Muscle of arm (tissue), 12 donors: Measurements from ENCODE around the gene SLC25A53. TPM values are rescaled to one million over a fixed set of nuclear protein-coding genes. Genes with fewer than 3 reads are reported as not detected.
"Not testable (repeated sequence)": the region's sequence is repeated elsewhere in the genome, so short reads cannot be mapped to it uniquely, and the experiment has no call there.

Source experiments
- DNase-seq: peaks from one replicate; pipeline ENCODE4 v3.0.0-alpha.2; 2013
- polyA plus RNA-seq, 12 donors: library from polyadenylated mRNA; unstranded; fragments of 120-200 nt; gene quantifications; one replicate each; pipeline ENCODE4 v1.2.1, GENCODE V29; 2013; ENCODE audit not compliant: insufficient read length in 12 of 12

Gene SLC25A53
- polyA plus RNA-seq, 12 donors = 4.9 to 10.9 (median 6.9) TPM; not detected in 2

- no peak for DNase-seq
Observed at GRCh38 chrX:104084063-104084462, 72.7 kb downstream of the SLC25A53 start.

DNA sequence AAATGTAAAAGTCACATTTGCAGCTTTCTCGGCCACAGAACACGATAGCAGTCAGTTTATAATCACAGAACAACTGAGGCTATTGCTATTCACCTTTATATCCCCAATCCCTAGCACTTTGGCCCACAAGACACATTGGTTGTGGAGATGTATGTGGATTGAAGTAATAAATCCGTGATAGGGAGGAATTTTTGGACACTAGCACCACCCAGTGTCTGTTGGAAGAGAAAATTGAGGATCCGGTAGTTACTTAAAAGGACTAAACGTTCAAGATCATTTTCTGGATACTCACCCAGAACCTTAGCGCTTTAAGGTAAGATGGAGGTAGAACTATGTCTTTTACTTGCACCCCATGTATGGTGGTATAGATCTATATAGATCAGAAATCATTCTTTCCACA lies 79.0 kb downstream of the SLC25A53 start:
- DNase-seq = not testable (repeated sequence)

DNA sequence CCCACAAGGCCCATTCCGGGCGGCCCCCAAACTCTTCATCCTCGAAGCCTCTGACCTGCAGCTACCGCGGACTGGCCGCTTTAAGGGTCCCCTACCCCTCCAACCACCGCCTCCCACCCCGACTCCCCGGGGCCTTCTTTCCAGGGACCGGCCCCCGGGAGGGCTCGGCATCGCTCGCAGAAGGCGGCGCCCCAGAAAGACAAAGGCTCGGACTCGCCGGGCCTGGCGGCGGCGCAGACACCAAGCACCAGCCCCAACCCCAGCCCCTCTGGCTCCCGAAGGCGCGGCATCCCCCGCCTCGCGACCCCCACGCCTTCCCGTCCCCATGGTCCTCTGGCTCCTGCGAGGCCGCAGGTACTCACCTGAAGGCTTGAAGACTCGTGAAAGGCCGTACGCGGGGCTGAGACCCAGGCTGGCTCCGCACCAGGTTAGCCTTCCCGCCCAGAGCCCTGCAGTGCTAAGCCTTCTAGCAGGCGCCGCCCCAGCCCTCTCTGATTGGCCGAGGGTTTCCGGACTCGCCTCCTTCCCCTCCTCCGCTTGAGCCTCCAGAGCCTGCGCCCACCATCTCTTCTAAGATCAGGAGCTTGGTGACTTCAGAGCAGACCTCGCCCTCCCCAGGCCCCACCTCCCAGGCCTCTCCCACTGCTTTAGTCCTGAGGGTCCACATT lies 80.9 kb downstream of the SLC25A53 start, which contains the start of gene TMSB15C:
TSS of gene TMSB15C (minus strand) at position 459 of the 668 bp plus-strand sequence.
- DNase-seq = not testable (repeated sequence)

DNA sequence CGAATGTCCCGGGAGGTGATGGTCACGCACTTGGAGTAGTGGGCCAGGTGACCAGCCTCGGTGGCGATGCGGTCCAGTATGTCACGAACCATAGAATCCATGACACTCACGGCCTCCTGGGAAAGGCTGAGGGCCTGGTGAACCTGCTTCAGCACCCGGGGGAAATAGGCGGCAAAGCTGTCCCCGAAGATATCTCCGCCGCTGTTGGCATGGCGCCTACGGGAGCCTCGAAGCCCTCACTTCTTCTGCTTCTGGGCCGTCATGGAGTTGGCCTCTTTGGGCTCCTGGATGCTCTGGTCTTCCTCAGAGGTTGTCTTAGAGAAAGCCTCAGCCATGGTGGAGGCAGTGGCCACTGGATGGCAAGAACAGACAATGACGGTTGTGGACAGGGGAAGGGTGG lies 94.2 kb downstream of the SLC25A53 start:
- not testable (repeated sequence) for DNase-seq

DNA sequence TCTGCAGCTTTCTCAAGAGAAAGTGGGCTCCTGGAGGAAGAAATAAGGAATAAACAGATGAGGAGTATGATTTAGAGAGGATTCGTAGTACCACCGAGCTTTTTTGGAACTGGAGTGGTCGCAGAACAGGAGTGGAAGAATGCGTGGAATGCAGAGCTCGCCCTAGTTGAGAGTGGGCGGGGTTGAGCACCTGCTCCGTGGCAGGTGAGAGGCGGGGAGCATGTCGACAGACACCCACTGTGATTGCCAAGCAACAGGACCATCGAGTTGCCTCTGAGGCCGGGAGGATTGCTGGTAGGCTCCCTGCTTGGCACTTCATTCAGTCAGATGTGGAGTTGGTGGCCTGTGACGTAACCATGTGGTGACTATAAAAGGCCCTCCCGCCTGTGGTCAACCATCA lies 101.9 kb downstream of the SLC25A53 start:
- not testable (repeated sequence) for DNase-seq

Other genes starting within 250 kb of the SLC25A53 start
- gene TMSB15B, start 194.4 kb downstream of the SLC25A53 start, polyA plus RNA-seq = 10 to 100 TPM in 6 of 12 donors, 1 to 10 TPM in 5, not detected in 1; 4.7 to 29.7 (median 10.3) TPM
- not detected for gene H2BW1, start 143.3 kb downstream of the SLC25A53 start, polyA plus RNA-seq
- gene H2BW2, start 117.1 kb downstream of the SLC25A53 start, polyA plus RNA-seq = under 1 TPM in 10 of 12 donors, not detected in 2; 0.18 to 0.65 (median 0.37) TPM
- 10 to 100 TPM in 1 of 12 donors, 1 to 10 TPM in 10, not detected in 1; 3.4 to 13.9 (median 5.8) TPM for gene TMSB15C, start 80.8 kb downstream of the SLC25A53 start, polyA plus RNA-seq
- 1 to 10 TPM in 10 of 12 donors, not detected in 2; 1.8 to 3.1 (median 2.4) TPM for gene ZCCHC18, start 44.5 kb downstream of the SLC25A53 start, polyA plus RNA-seq
- gene FAM199X, start 9.4 kb upstream of the SLC25A53 start, polyA plus RNA-seq = 10 to 100 TPM in 11 of 12 donors, not detected in 1; 13.2 to 20.2 (median 18.2) TPM
- not detected for gene ESX1, start 97.9 kb upstream of the SLC25A53 start, polyA plus RNA-seq